MM.1S (cell line): ENCODE measurements around the gene CRYBA4.

Experiments used
- DNase-seq: peaks from one replicate; pipeline ENCODE4 v3.0.0-alpha.2; 2015
- H2AFZ ChIP-seq: fragments of 300-600 bp; sonication (generic); 2 replicates; pipeline ENCODE4 v1.6.0; 2016; ENCODE audit warnings: antibody characterized with exemption, low read length
- H3F3A ChIP-seq: fragments of 300-600 bp; sonication (generic); 2 replicates; pipeline ENCODE4 v1.6.1; 2016; ENCODE audit warnings: mild to moderate bottlenecking, antibody characterized with exemption, low read length, moderate library complexity, mixed read lengths; ENCODE audit not compliant: insufficient read depth
- H3K27ac ChIP-seq: fragments of 300-600 bp; sonication (generic); 2 replicates; pipeline ENCODE4 v1.5.1; 2016; ENCODE audit warnings: mild to moderate bottlenecking, low read length
- H3K27me3 ChIP-seq: fragments of 300-600 bp; sonication (generic); replicated peaks from 2 replicates; pipeline ENCODE4 v1.6.0; 2016; ENCODE audit warnings: low read length; ENCODE audit not compliant: insufficient read depth
- H3K36me3 ChIP-seq: fragments of 300-600 bp; sonication (generic); replicated peaks from 2 replicates; pipeline ENCODE4 v1.6.1; 2016; ENCODE audit warnings: mild to moderate bottlenecking, low read length, mixed read lengths; ENCODE audit not compliant: insufficient read depth
- H3K4me1 ChIP-seq: fragments of 300-600 bp; sonication (generic); 2 replicates; pipeline ENCODE4 v1.6.1; 2016; ENCODE audit warnings: low read length, mixed read lengths
- H3K4me2 ChIP-seq: fragments of 300-600 bp; sonication (generic); 2 replicates; pipeline ENCODE4 v1.6.0; 2016; ENCODE audit warnings: low read depth, low read length
- H3K4me3 ChIP-seq: fragments of 300-600 bp; sonication (generic); 2 replicates; pipeline ENCODE4 v1.5.1; 2016; ENCODE audit warnings: low read length, mixed read lengths
- H3K79me2 ChIP-seq: fragments of 300-600 bp; sonication (generic); 2 replicates; pipeline ENCODE4 v1.6.1; 2016; ENCODE audit warnings: mixed run types, low read length, mixed read lengths
- H3K9ac ChIP-seq: fragments of 300-600 bp; sonication (generic); 2 replicates; pipeline ENCODE4 v1.6.1; 2016; ENCODE audit warnings: low read length, mixed read lengths
- H3K9me2 ChIP-seq: fragments of 300-600 bp; sonication (generic); replicated peaks from 2 replicates; pipeline ENCODE4 v1.6.1; 2016; ENCODE audit warnings: mild to moderate bottlenecking, low read length, mixed read lengths; ENCODE audit not compliant: insufficient read depth
- H3K9me3 ChIP-seq: fragments of 300-600 bp; sonication (generic); replicated peaks from 2 replicates; pipeline ENCODE4 v1.6.1; 2016; ENCODE audit warnings: mild to moderate bottlenecking, low read length, mixed read lengths; ENCODE audit not compliant: insufficient read depth
- H4K20me1 ChIP-seq: fragments of 300-600 bp; sonication (generic); 2 replicates; pipeline ENCODE4 v1.6.1; 2016; ENCODE audit warnings: mild to moderate bottlenecking, low read length, moderate library complexity, mixed read lengths; ENCODE audit not compliant: insufficient read depth
- CTCF ChIP-seq: fragments of 300-600 bp; sonication (generic); IDR thresholded peaks from 2 replicates; pipeline ENCODE4 v1.5.1; 2016; ENCODE audit warnings: antibody characterized with exemption, low read length, mixed read lengths
- EZH2 ChIP-seq: fragments of 300-600 bp; sonication (generic); optimal IDR thresholded peaks from 2 replicates; pipeline ENCODE3; 2017; ENCODE audit warnings: low read depth, mild to moderate bottlenecking, antibody characterized with exemption, low read length, mixed read lengths
- EZH2phosphoT487 ChIP-seq: fragments of 300-600 bp; sonication (generic); IDR thresholded peaks from 2 replicates; pipeline ENCODE4 v1.6.1; 2018; ENCODE audit warnings: antibody characterized with exemption, low read length

The CRYBA4 gene

GRCh38 chr22:26584010-26584409 lies 37.8 kb upstream of the CRYBA4 start:
- no peak overlapping the region for H2AFZ ChIP-seq
- TF ChIP-seq CTCF (no peak), EZH2phosphoT487 (no peak), EZH2 (no peak)
- H4K20me1 ChIP-seq, result peaks cover 16% of the 10 kb centered on the region; the same call in 1 of the 2 replicates

GRCh38 chr22:26585104-26585790 lies 36.5 kb upstream of the CRYBA4 start:
- H3K4me1 ChIP-seq, result peaks cover 44% of the 10 kb centered on the region

More at GRCh38 chr22:26584010-26584409, 37.8 kb upstream of the CRYBA4 start:
- Histone ChIP-seq H3K4me1 (peaks cover 56% of the 10 kb centered on the region), H3F3A (peaks cover 37% of the 10 kb centered on the region), H3K4me2 (no peak overlapping the region), H3K36me3 (0 out of 2 replicates have a peak, but pooled peaks cover 8% of the 10 kb centered on the region), H3K27ac (no peak overlapping the region), H3K9ac (no peak overlapping the region), H3K9me2 (no peaks in the 10 kb centered on the region), H3K9me3 (no peaks in the 10 kb centered on the region), H3K4me3 (no peak overlapping the region), H3K79me2 (peaks cover 100% of the 10 kb centered on the region), H3K27me3 (no peaks in the 10 kb centered on the region)
- DNase-seq, result no peak

GRCh38 chr22:26586556-26587325 lies 35.0 kb upstream of the CRYBA4 start:
- Histone ChIP-seq H3K9me3 (no peaks in the 10 kb centered on the region), H3K27ac (peak overlapping the region; percentile 63; the same call in 1 of the 2 replicates), H2AFZ (no peak overlapping the region), H4K20me1 (peaks cover 7% of the 10 kb centered on the region; the same call in 1 of the 2 replicates), H3K4me2 (peak overlapping the region; percentile 59), H3K4me1 (peaks cover 38% of the 10 kb centered on the region), H3K36me3 (0 out of 2 replicates have a peak, but pooled peaks cover 3% of the 10 kb centered on the region), H3K9me2 (no peaks in the 10 kb centered on the region), H3K9ac (peak overlapping the region; percentile 43; the same call in 1 of the 2 replicates), H3K79me2 (peaks cover 80% of the 10 kb centered on the region), H3K27me3 (no peaks in the 10 kb centered on the region), H3F3A (peaks cover 35% of the 10 kb centered on the region), H3K4me3 (peak overlapping the region; percentile 35; the same call in 1 of the 2 replicates)
- TF ChIP-seq EZH2, result no peak
- no peak for TF ChIP-seq EZH2phosphoT487
- no peak for TF ChIP-seq CTCF
- DNase-seq, result peak; percentile 46

More at GRCh38 chr22:26585104-26585790, 36.5 kb upstream of the CRYBA4 start:
- no peak overlapping the region for H3K4me2 ChIP-seq
- no peak overlapping the region for H3K27ac ChIP-seq
- no peaks in the 10 kb centered on the region for H3K9me2 ChIP-seq
- 0 out of 2 replicates have a peak, but pooled peaks cover 6% of the 10 kb centered on the region for H3K36me3 ChIP-seq
- peaks cover 14% of the 10 kb centered on the region; the same call in 1 of the 2 replicates for H4K20me1 ChIP-seq
- DNase-seq, result no peak
- no peaks in the 10 kb centered on the region for H3K27me3 ChIP-seq
- no peak overlapping the region for H3K9ac ChIP-seq
- peaks cover 95% of the 10 kb centered on the region for H3K79me2 ChIP-seq
- no peak overlapping the region for H2AFZ ChIP-seq
- no peak for TF ChIP-seq EZH2phosphoT487
- no peak for TF ChIP-seq CTCF
- TF ChIP-seq EZH2, result no peak
- H3F3A ChIP-seq, result peaks cover 30% of the 10 kb centered on the region
- no peaks in the 10 kb centered on the region for H3K9me3 ChIP-seq
- no peak overlapping the region for H3K4me3 ChIP-seq
